Activated T-helper 1 cell treated with Interleukin-2 at 50 U/mL for 16 hours (primary cell): ENCODE measurements around the gene ZNF300.
"Not testable (repeated sequence)": the region's sequence is repeated elsewhere in the genome, so short reads cannot be mapped to it uniquely, and the experiment has no call there.

Experiments used
- DNase-seq: peaks from one replicate; pipeline ENCODE4 v3.0.0-alpha.2; 2020; ENCODE audit warnings: low read depth

The ZNF300 gene

GRCh38 chr5:150845185-150845859, 59.5 kb downstream of the ZNF300 start:
- not testable (repeated sequence) for DNase-seq
